PFSK-1 (cell line): ENCODE results near the gene ADAMTS9.

ENCODE experiments used
- FOXP2 ChIP-seq: optimal IDR thresholded peaks from 2 replicates; pipeline ENCODE3; 2011; ENCODE audit warnings: borderline replicate concordance, control low read depth, inconsistent platforms; ENCODE audit not compliant: insufficient read depth; ENCODE audit errors: extremely low read length, extremely low read depth
- POLR2AphosphoS5 ChIP-seq: IDR thresholded peaks from 2 replicates; pipeline ENCODE4 v1.6.1; 2012; ENCODE audit warnings: low read depth, mild to moderate bottlenecking, control low read depth, low read length, moderate library complexity
- SIN3A ChIP-seq: IDR thresholded peaks from 2 replicates; pipeline ENCODE4 v1.6.1; 2012; ENCODE audit warnings: mild to moderate bottlenecking, low read length, moderate library complexity, borderline replicate concordance; ENCODE audit not compliant: insufficient read depth
- TAF1 ChIP-seq: IDR thresholded peaks from 2 replicates; pipeline ENCODE4 v1.6.1; 2012; ENCODE audit warnings: low read length, control low read depth, borderline replicate concordance; ENCODE audit not compliant: insufficient read depth
- TF ChIP-seq, protein P1 (sequence below), 2 experiments: IDR thresholded peaks; 2 replicates each; pipeline versions ENCODE4 v1.6.1 to v1.8.0; 2011 to 2012; ENCODE audit warnings: low read depth in 2 of 2, low read length in 2 of 2, control low read depth in 1 of 2, inconsistent platforms in 1 of 2, mild to moderate bottlenecking in 1 of 2, moderate library complexity in 1 of 2; ENCODE audit not compliant: insufficient read depth in 1 of 2

ADAMTS9 gene

DNA sequence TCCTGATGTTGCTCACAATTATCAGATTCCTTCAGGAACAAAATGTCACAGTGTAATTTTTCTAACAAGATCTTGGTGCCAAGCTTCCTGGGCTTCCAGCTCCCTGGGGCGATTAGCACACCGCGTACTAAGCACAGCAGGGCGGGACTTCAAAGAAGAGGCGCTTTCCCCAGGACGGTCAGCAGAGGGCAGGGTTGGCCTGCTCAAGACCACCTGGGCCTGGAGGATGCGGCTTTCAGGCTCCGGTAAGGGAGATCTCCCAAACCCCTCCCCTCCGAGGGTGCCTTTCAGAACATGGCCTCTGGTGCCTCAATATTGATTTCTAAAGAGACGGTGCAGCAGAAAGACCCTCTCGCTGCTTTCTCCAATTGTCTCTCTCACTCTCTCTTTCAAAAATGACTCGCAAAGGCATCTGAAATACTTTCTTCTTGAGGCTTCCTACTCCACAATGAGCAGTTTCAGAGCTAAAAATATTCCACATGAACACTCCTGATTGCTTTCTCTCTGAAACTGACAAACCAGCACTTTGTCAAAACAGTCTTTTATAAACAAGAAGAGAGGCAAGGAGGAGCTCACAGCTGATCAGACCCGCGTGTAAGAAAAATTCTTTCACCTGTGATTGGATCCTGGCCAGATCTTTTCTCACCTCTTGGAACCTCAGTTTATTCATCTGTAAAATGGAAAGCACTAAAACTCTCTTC, 154.0 kb downstream of the ADAMTS9 start:
- peak; percentile 46 for TF ChIP-seq FOXP2
- no peak for TF ChIP-seq POLR2AphosphoS5

DNA sequence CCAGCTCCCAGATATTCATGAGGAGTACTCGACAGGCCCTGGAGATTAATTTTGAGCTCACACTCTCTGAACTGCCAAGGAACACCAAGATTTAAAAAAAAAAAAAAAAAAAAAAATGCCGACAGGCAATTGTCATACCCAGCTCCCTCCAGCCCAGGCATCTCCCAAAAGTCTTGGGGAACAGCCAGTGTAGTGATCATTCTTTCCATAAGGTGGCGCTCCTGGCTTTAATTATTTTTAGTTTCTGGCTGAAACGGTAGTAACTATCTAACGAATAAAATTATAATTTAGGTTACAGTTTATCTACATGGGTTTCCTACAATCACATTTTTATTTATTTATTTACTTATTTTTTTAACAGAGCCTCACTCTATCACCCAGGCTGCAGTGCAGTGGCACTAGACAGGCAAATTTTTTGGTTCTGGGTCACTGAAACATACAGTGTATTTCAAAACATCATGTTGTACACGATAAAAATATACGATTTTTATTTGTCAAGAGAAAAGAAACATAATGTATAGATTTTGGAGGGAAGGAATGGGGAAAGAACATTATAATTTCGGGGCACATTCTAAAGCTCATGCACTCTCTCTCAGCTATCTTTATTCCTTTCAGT, 157.3 kb downstream of the ADAMTS9 start:
- no peak for TF ChIP-seq SIN3A
- no peak for TF ChIP-seq TAF1
- TF ChIP-seq, protein P1, sequence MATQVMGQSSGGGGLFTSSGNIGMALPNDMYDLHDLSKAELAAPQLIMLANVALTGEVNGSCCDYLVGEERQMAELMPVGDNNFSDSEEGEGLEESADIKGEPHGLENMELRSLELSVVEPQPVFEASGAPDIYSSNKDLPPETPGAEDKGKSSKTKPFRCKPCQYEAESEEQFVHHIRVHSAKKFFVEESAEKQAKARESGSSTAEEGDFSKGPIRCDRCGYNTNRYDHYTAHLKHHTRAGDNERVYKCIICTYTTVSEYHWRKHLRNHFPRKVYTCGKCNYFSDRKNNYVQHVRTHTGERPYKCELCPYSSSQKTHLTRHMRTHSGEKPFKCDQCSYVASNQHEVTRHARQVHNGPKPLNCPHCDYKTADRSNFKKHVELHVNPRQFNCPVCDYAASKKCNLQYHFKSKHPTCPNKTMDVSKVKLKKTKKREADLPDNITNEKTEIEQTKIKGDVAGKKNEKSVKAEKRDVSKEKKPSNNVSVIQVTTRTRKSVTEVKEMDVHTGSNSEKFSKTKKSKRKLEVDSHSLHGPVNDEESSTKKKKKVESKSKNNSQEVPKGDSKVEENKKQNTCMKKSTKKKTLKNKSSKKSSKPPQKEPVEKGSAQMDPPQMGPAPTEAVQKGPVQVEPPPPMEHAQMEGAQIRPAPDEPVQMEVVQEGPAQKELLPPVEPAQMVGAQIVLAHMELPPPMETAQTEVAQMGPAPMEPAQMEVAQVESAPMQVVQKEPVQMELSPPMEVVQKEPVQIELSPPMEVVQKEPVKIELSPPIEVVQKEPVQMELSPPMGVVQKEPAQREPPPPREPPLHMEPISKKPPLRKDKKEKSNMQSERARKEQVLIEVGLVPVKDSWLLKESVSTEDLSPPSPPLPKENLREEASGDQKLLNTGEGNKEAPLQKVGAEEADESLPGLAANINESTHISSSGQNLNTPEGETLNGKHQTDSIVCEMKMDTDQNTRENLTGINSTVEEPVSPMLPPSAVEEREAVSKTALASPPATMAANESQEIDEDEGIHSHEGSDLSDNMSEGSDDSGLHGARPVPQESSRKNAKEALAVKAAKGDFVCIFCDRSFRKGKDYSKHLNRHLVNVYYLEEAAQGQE (IDR thresholded peaks at IDR 0.05; ENCODE audit: insufficient read depth in 1 of 2, low read depth in 2 of 2, low read length in 2 of 2): no peak
- no peak for TF ChIP-seq FOXP2
- TF ChIP-seq POLR2AphosphoS5: no peak

DNA sequence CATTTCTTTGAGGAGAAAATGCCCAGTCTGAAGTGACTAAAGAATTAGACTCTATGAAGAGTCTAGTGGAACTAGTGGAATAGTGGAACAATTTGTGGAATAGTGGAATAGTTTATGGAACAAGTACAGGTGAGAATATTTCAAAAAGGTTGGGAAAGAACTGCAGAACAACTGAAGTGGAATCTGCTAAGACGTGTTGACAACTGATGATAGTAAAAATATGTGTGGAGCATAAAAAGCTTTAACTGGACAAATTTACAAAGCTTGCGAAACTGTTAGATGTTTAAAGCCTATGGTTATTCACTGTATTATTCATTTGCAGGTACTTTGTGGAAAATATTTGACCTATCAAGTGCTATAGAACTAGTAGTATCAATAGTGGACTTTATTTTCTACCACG, 164.5 kb downstream of the ADAMTS9 start:
- no peak for TF ChIP-seq POLR2AphosphoS5
- no peak for TF ChIP-seq TAF1
- no peak for TF ChIP-seq FOXP2
- TF ChIP-seq SIN3A: no peak
- TF ChIP-seq, protein P1 (IDR thresholded peaks at IDR 0.05; ENCODE audit: insufficient read depth in 1 of 2, low read depth in 2 of 2, low read length in 2 of 2): no peak

GRCh38 chr3:64520334-64520733, 167.5 kb downstream of the ADAMTS9 start:
- TF ChIP-seq TAF1: no peak

- no peak for TF ChIP-seq POLR2AphosphoS5
- TF ChIP-seq SIN3A: no peak
Observed at GRCh38 chr3:64518950-64519349, 168.8 kb downstream of the ADAMTS9 start.

DNA sequence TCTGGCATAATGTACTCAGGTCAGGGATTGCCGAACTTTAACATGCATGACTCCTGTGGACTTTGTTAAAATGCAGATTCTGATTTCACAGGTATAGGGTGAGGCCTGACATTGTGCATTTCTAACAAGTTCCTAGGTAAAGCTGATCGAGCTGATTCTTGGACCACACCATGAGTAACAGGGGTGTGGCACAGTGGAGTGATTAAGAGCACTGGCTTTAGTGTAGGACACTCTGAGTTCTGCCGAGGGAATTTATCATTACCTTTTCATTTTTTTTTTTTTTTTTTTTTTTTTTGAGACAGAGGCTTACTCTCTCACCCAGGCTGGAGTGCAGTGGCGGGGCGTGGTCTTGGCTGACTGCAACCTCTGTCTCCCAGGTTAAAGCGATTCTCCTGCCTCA, 169.3 kb downstream of the ADAMTS9 start:
- TF ChIP-seq TAF1: no peak
- TF ChIP-seq FOXP2: no peak
- no peak for TF ChIP-seq POLR2AphosphoS5
- TF ChIP-seq, protein P1 (IDR thresholded peaks at IDR 0.05; ENCODE audit: insufficient read depth in 1 of 2, low read depth in 2 of 2, low read length in 2 of 2): no peak
- TF ChIP-seq SIN3A: no peak

- TF ChIP-seq FOXP2 (no peak), SIN3A (no peak), TAF1 (no peak), POLR2AphosphoS5 (no peak)
- TF ChIP-seq, protein P1 (IDR thresholded peaks at IDR 0.05; ENCODE audit: insufficient read depth in 1 of 2, low read depth in 2 of 2, low read length in 2 of 2): no peak
Observed at GRCh38 chr3:64514889-64515288, 172.9 kb downstream of the ADAMTS9 start.
